Left lobe of liver (tissue), 2 donors: Measurements from ENCODE around the gene NSD2. TPM values are rescaled to one million over a fixed set of nuclear protein-coding genes. Genes with fewer than 3 reads are reported as not detected.
"Not testable (repeated sequence)": the region's sequence is repeated elsewhere in the genome, so short reads cannot be mapped to it uniquely, and the experiment has no call there.

ENCODE experiments used
- ATAC-seq: fragments of 200-7000 bp; cut with Tn5 transposase; one replicate; pipeline ENCODE4 v1.9.1; 2020; ENCODE audit warnings: mild to moderate bottlenecking, moderate library complexity
- DNase-seq: peaks from one replicate; pipeline ENCODE4 v3.0.0-alpha.2; 2020; ENCODE audit warnings: low spot score
- total RNA-seq: library from RNA; stranded (reverse); gene quantifications from one replicate; pipeline ENCODE4 v1.2.1, GENCODE V29; 2021
- donor health status: DM: no; HTN: no; CAD: no; lungs with moderate emphysema.
- donor health status: DM: no; HTN: yes; CAD: no.

Gene NSD2
- total RNA-seq, 1 donor from 2014 or later, result 13.5 TPM

DNA sequence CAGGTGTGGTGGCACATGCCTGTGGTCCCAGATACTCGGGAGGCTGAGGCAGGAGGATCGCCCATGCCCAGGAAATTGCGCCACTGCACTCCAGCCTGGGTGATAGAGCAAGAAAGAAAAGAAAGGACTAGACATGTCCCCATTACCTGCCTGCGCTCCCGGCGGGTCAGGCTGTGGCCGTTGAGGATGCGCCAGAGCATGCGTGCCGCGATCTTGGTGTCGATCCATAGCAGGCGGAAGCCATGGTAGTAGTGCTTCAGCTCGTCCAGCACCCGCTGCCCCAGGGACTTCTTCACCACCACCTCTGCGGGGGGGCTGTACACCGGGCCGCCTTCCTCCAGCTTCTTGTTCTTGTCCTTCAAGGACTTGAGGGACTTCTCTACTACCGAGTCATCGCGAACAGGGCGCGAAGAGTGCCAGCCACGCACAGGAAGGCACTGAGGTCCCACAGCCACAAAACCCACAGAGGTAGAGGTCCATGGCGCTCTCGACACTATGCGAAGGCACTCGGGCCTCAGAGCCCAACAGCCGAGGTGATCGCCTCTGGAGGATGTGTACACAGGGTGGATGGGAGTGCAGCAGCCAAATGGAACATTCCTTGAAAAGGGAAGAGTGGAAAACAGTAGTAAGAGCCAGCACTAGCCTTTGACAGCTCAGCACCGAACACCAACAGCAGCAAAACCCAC, 29.8 kb upstream of the NSD2 start:
- DNase-seq, result no peak
- ATAC-seq, result no peak

- ATAC-seq (no peak), DNase-seq (no peak)
These were observed 29.3 kb upstream of the NSD2 start for GRCh38 chr4:1841887-1842210.

DNA sequence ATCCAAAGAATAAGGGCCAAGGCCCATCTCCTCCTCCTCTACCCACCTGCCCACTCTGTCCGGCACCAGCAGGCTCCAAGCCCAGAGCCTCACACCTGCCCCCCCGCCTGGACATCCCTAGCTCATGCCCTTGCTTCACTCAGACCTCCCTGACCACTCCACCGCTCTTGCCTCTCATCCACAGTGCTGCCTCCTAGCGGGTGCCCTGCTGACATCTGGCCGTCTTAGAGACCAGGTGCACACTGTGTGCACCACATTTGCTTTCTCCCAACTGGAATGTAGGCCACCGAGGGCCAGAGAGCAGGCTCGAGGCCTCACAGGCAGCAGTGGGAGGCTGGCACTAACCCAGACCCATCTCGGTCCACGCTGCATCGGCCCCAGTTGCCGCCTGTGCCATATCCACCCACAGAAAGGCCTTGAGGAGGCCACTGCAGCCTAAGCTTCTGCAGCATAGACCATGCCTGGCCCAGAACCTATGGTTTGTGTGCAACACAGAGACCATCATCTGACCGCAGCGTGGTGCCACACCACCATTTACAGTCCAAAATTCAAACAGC, 28.8 kb upstream of the NSD2 start:
- DNase-seq, result no peak
- ATAC-seq, result peak; percentile 20

GRCh38 chr4:1842993-1843448, 28.2 kb upstream of the NSD2 start:
- no peak for DNase-seq
- ATAC-seq, result peak; percentile 45

- DNase-seq (no peak), ATAC-seq (peak; percentile 38)
These were observed 27.3 kb upstream of the NSD2 start for GRCh38 chr4:1843852-1844251.

DNA sequence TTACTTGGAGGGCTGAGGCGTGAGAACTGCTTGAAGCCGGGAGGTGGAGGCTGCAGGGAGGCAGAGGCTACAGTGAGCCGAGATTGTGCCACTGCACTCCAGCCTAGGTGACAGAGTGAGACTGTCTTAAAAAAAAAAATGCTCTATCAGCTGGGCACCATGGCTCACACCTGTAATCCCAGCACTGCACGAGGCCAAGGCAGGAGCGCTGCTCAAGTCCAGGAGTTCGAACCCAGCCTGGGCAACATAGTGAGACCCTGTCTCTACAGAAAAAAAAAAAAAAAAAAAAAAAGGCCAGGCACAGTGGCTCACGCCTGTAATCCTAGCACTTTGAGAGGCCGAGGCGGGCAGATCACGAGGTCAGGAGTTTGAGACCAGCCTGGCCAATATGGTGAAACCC, 26.6 kb upstream of the NSD2 start:
- not testable (repeated sequence) for ATAC-seq, DNase-seq

- ATAC-seq (no peak), DNase-seq (no peak)
These were observed 24.6 kb upstream of the NSD2 start for GRCh38 chr4:1846580-1846979.

GRCh38 chr4:1850276-1850675, 20.9 kb upstream of the NSD2 start:
- no peak for DNase-seq
- ATAC-seq, result no peak

GRCh38 chr4:1851160-1851559, 20.0 kb upstream of the NSD2 start:
- no peak for ATAC-seq
- DNase-seq, result no peak

DNA sequence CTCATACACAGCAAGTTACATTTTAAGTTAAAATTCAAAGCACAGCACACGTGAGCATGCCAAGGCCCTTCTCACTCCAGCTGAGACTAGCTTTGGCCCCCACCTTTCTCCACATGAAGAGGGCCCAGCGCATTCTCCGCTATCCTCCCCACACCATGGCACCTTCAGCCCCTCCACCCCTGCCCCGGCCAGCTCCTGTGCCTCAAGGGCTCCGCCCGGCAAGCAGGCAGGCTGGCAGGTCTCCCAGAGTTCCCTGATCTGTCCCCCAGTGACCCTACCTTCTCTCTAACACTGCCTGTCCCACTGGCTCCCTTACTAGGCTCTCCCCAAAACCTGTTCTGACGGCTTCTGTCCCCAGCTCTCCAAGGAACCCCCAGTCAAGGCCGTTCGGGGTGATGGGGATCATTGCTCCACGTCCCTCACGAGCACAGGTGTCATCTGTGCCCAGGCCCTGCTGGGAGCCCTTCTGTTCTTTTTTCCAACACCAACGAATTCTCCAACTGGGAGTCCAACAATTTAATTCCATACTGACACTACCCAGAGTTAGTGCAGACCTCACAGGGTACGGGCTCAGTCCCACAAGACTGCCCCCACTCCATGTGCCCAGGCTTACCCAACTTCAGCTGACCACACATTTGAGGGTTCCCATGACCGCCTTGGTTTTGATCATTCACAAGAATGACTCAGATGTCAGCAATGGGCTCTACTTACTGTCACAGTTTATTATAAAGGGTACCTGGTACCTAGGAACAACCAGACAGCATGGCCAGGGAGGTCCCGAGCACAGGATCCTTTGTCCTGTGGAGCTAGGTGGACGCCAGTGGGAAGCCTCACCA, 19.4 kb upstream of the NSD2 start:
- DNase-seq (peak; percentile 54), ATAC-seq (peak; percentile 28)

- ATAC-seq, result no peak
- no peak for DNase-seq
These were observed 18.1 kb upstream of the NSD2 start for GRCh38 chr4:1852904-1853623.

- ATAC-seq (no peak), DNase-seq (no peak)
These were observed 16.4 kb upstream of the NSD2 start for GRCh38 chr4:1854752-1855151.

DNA sequence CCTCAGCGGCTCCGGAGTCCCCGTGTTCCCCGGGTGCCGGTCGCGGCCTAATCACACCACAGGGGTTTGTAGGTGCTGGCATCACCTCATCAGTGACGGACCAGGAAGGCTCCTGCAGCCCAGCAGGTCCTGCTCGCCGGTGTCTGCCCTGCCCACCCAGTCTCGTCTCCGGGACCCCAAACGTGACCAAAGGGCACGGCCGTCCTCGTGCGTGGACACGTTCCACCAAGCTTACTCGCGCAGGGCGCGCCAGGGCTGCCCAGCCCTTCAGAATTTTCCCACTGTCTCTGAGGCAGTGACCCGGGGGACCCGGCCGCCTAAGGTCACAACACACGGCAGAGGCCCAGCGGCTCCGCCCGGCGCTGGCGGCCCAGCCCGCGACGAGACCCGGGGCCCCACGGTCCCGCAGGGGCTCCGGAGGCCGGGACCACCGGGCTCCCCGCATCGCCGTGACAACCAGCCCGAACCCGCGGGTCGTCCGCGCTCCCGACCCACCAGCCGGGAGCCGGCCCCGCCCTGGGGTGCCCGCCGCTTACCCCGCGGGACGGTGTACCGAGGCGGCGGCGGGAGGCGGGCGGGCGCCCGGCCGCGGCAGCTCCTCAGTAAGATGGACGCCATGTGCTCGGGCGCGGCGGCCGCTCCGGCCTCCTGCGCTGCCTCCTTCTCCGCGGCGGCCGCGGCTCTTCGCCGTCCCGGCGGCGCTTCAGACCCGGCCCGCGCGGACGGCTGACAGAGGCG, 15.7 kb upstream of the NSD2 start:
- ATAC-seq (peak; percentile 22), DNase-seq (peak; percentile 52)

DNA sequence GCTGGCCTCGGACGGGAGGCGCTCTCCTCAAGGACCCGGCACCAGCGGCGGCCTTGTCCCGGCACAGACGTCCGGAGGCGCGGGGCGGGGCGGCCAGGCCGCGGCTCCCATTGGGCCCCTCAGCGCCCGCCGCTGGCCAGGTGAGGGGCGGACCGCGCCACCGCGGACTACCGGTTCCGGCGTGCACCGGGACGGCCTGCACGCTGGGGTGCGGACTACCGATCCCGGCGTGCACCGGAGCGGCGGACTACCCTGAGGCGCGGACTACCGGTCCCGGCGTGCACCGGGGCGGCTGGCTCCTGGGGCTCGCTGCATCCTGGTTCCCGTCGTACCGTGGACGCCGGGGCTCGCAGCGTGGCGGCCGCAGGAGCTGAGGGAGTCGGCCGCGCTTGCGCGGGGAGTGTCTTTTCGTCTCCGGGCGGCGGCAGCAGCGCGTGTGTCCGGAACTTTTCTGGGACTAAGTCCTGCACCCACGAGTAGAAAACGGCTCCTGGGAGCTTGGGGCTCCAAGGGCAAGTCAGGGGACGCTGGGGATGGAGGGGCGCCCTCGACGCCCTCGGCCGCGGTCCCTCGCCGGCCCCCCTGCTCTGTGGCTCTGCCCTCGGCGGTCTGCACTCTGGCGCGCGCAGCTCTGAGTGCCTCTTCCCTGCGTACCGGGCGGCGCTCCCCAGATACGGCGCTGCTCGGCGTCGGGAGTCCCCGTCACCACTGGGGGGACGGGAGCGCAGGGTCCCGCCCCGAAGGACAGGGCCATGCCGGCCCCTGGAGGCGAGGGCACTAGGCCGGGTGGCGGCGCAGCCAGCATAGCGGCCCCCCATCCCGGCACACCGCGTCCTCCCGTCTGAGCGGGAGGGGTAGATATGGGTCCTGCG, 14.9 kb upstream of the NSD2 start, which contains the start of gene LETM1:
LETM1 (minus strand) TSS at position 86 of the 872 bp plus-strand sequence. CDS start 206 bp downstream, outside the sequence.
- DNase-seq (peak; percentile 98), ATAC-seq (peak; percentile 94)

DNA sequence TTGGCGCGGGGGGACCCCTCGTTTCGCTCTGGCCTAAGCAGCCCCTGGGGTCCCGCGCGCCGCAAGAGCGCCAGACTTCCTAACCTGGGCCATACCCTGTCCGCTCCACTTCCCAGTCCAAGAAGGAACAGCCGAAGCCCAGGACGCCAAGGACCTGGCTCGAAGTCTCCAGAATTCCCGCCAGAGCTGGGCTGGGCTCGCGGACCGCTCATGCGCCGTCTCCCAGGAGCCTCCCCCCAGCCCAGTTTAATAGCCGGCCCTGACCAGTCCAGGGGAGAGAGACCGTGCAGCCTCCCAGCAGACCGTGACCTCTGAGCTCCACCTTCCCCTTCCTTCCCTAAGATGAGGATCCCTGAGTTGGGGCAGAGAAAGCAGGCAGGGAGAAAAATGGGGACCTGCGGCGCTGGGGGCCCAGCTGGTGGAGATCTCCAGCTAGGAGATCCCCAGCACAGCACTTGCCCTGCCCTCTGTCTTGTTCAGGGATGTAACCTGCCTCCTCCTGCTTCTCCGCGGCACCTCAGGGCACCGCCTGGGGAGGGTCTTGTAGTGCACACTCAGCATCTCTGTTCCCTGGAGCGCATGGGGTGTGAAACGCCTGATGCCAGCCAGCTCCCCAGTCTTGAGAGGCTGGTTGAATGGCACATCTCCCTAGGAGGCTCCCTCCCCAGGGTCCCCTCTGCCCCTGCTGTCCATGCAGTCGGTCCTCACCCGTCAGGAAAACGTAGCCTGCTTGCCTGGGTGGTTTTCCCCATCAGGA, 14.1 kb upstream of the NSD2 start:
- ATAC-seq, result peak; percentile 3
- DNase-seq, result no peak

GRCh38 chr4:1857931-1858330, 13.3 kb upstream of the NSD2 start:
- DNase-seq, result no peak
- no peak for ATAC-seq

- no peak for ATAC-seq
- no peak for DNase-seq
These were observed 11.8 kb upstream of the NSD2 start for GRCh38 chr4:1859389-1859753.

DNA sequence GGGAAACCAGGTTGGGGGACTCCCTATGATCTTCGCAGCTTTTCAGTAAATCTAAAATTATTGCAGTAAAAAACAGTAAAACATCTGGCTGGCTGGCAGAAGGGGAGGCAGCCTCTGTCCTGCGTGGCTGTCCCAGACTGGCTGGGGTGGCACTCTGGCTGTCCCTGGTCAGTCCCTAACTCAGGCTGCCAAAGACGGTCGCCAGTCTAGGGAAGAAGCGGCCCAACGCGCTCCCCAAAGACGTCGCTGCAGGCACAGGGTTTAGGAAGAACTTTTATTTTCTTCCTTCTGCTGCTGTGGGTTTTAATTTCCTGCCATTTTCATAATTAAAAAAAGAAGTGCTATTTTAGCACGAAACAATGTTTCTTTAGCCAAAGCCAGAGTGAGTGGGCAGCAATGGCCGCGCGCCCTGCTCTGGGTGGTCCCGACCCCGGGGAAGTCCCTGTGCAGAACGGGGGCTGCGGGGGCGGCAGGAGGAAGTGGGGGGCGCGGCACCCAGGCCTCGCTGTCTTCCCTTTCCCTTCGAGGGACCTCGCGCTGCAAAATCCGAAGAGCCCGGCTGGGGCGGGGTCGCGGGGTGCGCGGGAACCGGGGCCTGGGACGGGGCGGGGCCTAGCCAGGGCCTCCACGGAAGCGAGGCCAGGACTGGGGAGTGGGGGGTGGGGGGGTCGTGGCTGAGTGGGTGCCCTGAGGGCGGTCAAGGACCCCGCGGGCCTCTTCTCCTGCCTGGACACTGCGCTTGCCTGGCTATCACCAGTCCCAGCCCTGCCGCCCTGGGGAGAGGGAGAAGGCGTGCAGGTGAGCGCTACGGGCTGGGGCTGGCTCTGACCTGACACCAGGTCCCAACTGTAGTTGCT, 8.9 kb upstream of the NSD2 start:
- ATAC-seq (no peak), DNase-seq (no peak)
